Measurements from ENCODE around the gene SLC39A10.

Gene SLC39A10

GRCh38 chr2:195700480-195700879 is 43.5 kb downstream of the SLC39A10 start:
- H3K4me3 ChIP-seq (ENCODE audit: low read length) = no peak overlapping the region
- DNase-seq (ENCODE audit: low read depth, low spot score) = no peak

- H3K4me3 ChIP-seq (ENCODE audit: low read length) = no peak overlapping the region
- no peak for DNase-seq (ENCODE audit: low read depth, low spot score)
Observed at GRCh38 chr2:195706161-195706900, 49.3 kb downstream of the SLC39A10 start.

- no peak for DNase-seq (ENCODE audit: low read depth, low spot score)
- no peak overlapping the region for H3K4me3 ChIP-seq (ENCODE audit: low read length)
Observed at GRCh38 chr2:195709901-195710806, 53.1 kb downstream of the SLC39A10 start.

- no peak overlapping the region for H3K4me3 ChIP-seq (ENCODE audit: low read length)
- no peak for DNase-seq (ENCODE audit: low read depth, low spot score)
Observed at GRCh38 chr2:195711478-195711877, 54.5 kb downstream of the SLC39A10 start.

- H3K4me3 ChIP-seq (ENCODE audit: low read length) = no peak overlapping the region
Observed at GRCh38 chr2:195716466-195716865, 59.4 kb downstream of the SLC39A10 start.

GRCh38 chr2:195721042-195721441 is 64.0 kb downstream of the SLC39A10 start:
- no peak for DNase-seq (ENCODE audit: low read depth, low spot score)

More at GRCh38 chr2:195716466-195716865, 59.4 kb downstream of the SLC39A10 start:
- DNase-seq (ENCODE audit: low read depth, low spot score) = no peak

GRCh38 chr2:195722075-195722474 is 65.0 kb downstream of the SLC39A10 start:
- no peak for DNase-seq (ENCODE audit: low read depth, low spot score)
- H3K4me3 ChIP-seq (ENCODE audit: low read length) = no peak overlapping the region

More at GRCh38 chr2:195721042-195721441, 64.0 kb downstream of the SLC39A10 start:
- H3K4me3 ChIP-seq (ENCODE audit: low read length) = no peak overlapping the region

- H3K4me3 ChIP-seq (ENCODE audit: low read length) = no peak overlapping the region
- DNase-seq (ENCODE audit: low read depth, low spot score) = no peak
Observed at GRCh38 chr2:195727106-195727505, 70.1 kb downstream of the SLC39A10 start.

GRCh38 chr2:195730912-195731311 is 73.9 kb downstream of the SLC39A10 start:
- DNase-seq (ENCODE audit: low read depth, low spot score) = no peak
- H3K4me3 ChIP-seq (ENCODE audit: low read length) = no peak overlapping the region

- no peak for DNase-seq (ENCODE audit: low read depth, low spot score)
- no peak overlapping the region for H3K4me3 ChIP-seq (ENCODE audit: low read length)
Observed at GRCh38 chr2:195732574-195732973, 75.5 kb downstream of the SLC39A10 start.

GRCh38 chr2:195733831-195734230 is 76.8 kb downstream of the SLC39A10 start:
- H3K4me3 ChIP-seq (ENCODE audit: low read length) = no peak overlapping the region
- no peak for DNase-seq (ENCODE audit: low read depth, low spot score)

- no peak overlapping the region for H3K4me3 ChIP-seq (ENCODE audit: low read length)
Observed at GRCh38 chr2:195734395-195734794, 77.4 kb downstream of the SLC39A10 start.

GRCh38 chr2:195734931-195735330 is 77.9 kb downstream of the SLC39A10 start:
- DNase-seq (ENCODE audit: low read depth, low spot score) = no peak

More at GRCh38 chr2:195734395-195734794, 77.4 kb downstream of the SLC39A10 start:
- no peak for DNase-seq (ENCODE audit: low read depth, low spot score)

GRCh38 chr2:195735347-195735746 is 78.3 kb downstream of the SLC39A10 start:
- DNase-seq (ENCODE audit: low read depth, low spot score) = no peak
- no peak overlapping the region for H3K4me3 ChIP-seq (ENCODE audit: low read length)

More at GRCh38 chr2:195734931-195735330, 77.9 kb downstream of the SLC39A10 start:
- no peak overlapping the region for H3K4me3 ChIP-seq (ENCODE audit: low read length)

GRCh38 chr2:195737511-195738325 is 80.7 kb downstream of the SLC39A10 start:
- no peak for DNase-seq (ENCODE audit: low read depth, low spot score)
- H3K4me3 ChIP-seq (ENCODE audit: low read length) = no peak overlapping the region

GRCh38 chr2:195741191-195741590 is 84.2 kb downstream of the SLC39A10 start:
- no peak overlapping the region for H3K4me3 ChIP-seq (ENCODE audit: low read length)
- DNase-seq (ENCODE audit: low read depth, low spot score) = no peak

- no peak overlapping the region for H3K4me3 ChIP-seq (ENCODE audit: low read length)
- no peak for DNase-seq (ENCODE audit: low read depth, low spot score)
Observed at GRCh38 chr2:195756218-195756942, 99.4 kb downstream of the SLC39A10 start.

- no peak overlapping the region for H3K4me3 ChIP-seq (ENCODE audit: low read length)
- no peak for DNase-seq (ENCODE audit: low read depth, low spot score)
Observed at GRCh38 chr2:195758846-195759245, 101.8 kb downstream of the SLC39A10 start.

- H3K4me3 ChIP-seq (ENCODE audit: low read length) = no peak overlapping the region
- peak; percentile 2 for DNase-seq (ENCODE audit: low read depth, low spot score)
Observed at GRCh38 chr2:195759877-195760276, 102.9 kb downstream of the SLC39A10 start.
